ENCODE measurements around the gene C1QTNF1.
"Not testable (repeated sequence)": the region's sequence is repeated elsewhere in the genome, so short reads cannot be mapped to it uniquely, and the experiment has no call there.

Gene C1QTNF1

DNA sequence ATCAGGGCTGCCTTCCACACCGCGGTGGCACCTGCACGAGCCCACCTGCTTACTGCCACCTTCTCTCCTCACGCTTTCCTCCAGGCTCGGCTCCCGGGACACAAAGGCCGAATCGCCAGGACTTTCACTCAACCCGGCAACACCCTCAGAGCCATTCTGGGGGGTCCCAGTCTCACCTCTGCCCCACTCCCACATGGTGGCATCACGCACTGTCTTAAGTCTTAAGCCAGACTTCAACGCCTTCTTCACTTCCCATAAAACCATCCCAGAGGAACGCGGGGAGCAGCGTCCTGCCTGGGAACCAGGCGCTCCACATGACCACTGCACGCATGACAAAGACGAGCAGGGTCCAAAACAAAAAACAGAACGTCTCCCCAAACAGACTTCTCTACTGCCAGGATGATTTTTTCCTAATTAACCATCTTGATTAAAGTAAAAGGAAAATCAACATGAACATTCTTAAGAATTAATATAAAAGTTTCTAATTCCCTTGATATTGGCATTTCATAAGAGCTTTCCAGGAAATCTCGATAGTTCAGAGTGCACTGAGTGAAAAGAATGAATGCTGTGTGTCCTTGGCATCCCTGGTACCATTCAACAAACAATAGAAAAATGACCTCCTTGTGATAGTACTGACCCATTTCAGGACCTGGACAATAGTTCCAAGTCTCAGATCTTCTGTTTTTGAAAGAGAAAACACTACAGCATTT lies 17.0 kb upstream of the C1QTNF1 start:
- no peak for DNase-seq

DNA sequence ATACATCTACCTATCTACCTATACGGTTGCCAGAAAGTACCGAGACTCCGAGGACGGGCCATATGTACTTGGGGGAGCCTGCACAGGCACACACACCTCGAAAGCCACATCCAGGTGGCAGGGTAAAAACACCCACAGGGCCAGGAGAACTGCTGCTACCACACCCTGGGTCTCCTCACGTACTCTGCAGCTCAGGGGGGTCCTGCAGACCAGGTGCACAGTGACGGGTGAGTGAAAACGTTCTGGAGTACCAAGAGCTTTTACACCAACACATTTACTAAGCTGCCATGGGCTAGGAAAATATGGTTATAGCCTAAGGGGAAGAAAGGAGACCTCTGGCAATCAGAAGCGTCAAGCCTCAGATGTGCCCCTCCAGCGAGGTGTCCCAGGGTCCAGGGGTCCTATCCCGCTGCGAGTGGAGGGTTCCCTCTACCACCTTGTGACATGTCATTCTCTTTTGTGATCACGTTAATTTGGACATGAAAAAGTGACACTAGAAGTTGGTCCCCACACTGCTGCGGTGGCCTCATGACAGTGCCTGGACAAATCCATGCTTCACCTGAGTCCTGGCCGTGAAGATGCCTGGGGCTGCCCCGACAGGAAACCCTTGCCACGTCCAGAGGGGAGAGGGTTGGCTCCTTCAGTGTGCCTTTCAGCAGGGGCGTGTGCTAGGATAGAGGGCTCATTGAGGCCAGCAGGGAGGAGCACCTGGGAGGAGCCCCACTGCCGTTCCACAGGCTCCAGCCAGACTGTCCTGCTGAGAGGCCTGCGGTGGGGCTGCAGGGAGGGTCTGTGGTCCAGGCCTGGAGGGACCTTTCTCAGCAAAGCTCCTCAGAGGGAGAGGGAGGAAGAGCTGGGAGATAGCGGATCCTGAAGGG lies 16.2 kb upstream of the C1QTNF1 start:
- no peak for DNase-seq

DNA sequence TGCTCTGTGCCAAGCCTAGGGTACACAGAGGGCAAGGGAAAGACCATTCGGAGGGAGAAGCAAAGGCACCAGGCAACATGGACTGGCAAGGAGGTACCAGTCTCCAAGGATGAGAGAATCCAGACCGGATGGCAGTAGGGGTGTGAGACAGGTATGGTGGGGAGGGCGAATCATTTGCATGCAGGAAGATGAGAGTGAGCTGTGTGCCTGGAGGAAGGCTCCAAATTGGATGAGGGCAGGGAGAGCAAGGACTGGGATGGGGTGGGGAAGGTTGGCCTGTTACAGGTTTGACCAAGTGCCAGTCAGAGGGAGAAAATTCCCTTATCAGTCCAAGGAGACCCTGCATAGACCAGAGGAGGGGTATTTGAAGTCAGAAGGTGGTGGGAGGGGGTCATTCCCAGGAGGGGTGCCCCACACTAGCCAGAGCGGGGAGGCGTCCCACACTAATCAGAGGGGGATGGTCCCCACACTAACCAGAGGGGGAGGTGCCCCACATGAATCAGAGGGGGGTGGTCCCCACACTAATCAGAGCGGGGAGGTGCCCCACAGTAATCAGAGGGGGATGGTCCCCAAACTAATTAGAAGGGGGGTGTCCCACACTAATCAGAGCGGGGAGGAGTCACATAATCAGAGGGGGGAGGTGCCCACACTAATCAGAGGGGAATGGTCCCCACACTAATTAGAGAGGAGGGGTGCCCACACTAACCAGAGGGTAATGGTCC lies 15.1 kb upstream of the C1QTNF1 start:
- no peak for DNase-seq

GRCh38 chr17:79009397-79010303 lies 14.3 kb upstream of the C1QTNF1 start, which contains the start of gene CANT1:
TSS of gene CANT1 (minus strand) at chr17:79009764. CDS start at chr17:78997622, 12,142 bp downstream.
- peak; percentile 87 for DNase-seq

- no peak for DNase-seq
These were observed 13.7 kb upstream of the C1QTNF1 start for GRCh38 chr17:79010304-79010646.

GRCh38 chr17:79011451-79012147 lies 12.4 kb upstream of the C1QTNF1 start:
- DNase-seq, result no peak

DNA sequence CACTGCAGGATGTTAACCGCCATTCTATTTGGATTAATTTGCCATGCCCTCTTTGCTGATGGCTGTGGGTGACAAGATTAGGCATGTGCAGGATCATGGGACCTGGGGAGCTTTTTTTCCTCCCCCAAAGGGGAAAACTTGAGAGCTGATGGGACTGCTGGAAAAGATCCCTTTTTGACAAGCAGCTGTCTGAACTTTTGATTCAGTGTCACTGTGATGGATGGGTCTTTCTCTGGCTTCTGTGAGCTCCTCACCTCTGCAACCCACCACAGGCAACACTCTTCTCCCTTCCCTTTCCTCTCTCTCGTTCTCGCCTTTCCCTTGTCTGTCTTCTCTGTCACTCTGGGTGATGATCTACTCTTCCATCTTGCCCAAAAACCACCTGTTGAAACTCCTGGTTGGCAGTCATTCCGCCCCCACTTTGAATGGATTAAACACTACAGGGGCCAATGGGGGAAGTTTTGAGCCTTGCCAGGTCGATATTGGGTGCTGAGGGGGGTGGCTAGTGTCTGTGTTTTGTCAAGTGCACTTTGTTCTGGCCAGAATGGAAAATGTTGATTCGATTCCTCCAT lies 11.3 kb upstream of the C1QTNF1 start:
- DNase-seq, result no peak

- DNase-seq, result no peak
These were observed 9.7 kb upstream of the C1QTNF1 start for GRCh38 chr17:79014158-79014758.

- DNase-seq, result no peak
These were observed 6.2 kb upstream of the C1QTNF1 start for GRCh38 chr17:79017546-79018369.

DNA sequence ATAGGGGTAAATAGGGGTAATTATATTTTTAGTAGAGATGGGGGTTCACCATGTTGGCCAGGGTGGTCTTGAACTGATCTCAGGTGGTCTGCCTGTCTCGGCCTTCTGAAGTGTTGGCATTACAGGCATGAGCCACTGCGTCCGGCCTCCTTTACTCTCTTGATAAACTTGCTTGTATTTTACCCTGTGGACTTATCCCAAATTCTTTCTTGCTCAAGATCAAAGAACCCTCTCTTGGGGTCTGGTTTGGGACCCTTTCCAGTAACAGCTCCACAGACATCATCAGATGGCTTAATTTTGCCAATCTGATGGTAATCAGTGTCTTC lies 5.6 kb upstream of the C1QTNF1 start:
- no peak for DNase-seq

GRCh38 chr17:79019261-79019631 lies 4.7 kb upstream of the C1QTNF1 start:
- no peak for DNase-seq

- peak; percentile 61 for DNase-seq
These were observed 4.1 kb upstream of the C1QTNF1 start for GRCh38 chr17:79019632-79020584.

DNA sequence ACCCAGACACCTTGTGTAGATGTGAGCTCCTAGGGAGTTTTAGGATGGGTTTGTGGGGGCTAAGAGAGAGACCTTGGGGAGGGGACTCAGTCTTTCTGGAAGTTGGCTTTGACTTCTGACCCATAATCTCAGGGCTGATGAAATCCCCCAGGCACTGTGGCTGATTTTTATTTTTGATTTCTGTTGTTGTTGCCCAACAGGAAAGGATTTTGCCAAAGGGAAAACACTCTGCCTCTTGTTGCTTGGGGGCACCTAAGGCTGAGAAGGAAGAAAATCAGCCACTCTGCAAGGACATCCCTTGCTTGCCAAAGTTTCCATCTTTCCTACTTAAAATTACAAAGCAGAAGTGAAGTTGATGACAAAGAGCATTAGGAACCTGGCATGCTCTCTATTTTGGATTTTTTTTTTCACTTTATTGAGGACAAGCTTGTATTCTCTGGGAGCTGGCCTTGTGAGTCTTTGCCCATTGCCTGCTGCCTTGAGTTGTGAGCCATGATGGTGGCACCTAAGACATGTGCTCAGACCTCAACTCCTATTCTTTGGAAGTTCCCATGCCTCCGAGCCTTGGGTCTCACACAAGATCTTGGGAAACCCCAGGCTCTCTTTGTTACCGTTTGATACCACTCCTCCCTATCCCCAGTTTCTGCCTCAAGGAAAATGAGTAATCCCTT lies 3.2 kb upstream of the C1QTNF1 start:
- DNase-seq, result no peak

- not testable (repeated sequence) for DNase-seq
These were observed 2.0 kb upstream of the C1QTNF1 start for GRCh38 chr17:79021929-79022328.

DNA sequence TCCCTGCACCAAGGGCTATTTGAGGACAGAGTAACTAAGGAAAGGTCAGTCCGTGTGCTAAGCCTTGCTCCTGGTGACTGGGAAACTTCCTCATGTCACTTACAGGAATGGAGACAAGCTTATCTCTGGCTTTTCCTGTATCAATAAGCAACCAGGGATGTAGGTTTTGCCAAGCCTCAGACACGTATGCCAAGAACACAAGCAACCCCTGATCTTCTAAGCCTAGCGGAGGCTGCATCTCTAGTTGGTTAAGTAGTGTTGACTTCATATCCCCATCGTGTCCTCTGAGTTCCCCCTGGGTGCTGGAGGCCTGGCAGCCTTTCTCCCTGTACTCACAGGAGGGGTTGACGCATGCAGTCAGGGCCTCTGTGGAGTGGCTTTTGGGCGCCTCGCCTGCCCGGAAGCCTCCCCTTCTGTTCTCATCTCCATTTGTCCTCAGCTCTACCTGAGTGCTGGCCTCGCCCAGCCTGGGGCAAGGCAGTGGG lies 1.4 kb upstream of the C1QTNF1 start:
- no peak for DNase-seq

- DNase-seq, result no peak
These were observed 726 bp upstream of the C1QTNF1 start for GRCh38 chr17:79023180-79023705.

DNA sequence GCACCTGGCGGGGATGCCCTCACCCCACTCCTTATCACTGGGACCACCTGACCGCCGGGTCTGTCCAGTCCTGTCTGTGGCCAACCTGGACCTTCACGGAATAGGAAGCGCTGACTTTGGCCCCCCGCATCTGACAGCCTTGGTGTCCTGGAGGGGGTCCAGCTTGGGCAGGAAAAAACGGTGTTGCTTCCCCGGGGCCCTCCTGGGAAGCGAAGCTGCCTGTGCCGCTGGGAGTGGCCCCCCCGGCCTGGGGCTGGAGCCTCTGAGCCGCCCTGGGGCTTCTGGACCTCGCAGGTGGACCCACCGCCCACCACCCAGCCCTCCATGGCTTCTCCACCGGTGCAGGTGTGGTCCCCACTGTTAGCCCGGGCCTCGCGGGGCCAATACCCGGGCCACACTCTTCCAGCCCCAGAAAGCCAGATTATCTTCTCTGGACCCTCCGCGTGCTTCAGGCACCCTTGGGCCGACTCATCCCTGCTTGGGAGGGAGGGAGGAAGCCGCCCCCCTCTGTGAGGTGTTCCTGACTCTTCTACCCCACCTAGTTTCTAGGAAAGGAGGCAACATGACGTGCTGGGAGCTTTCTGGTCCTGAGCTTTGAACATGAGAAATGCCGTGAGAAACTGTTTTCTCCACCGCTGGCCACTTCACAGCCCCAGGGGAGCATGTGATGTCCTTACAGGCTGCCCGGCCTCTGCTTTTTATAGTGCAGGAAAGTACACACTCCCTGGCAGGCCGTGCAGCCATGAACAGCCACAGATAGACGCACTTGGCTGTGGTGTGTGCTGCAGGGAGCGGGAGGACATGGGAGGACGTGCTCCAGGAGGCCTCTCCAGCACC lies 1.1 kb downstream of the C1QTNF1 start:
- no peak for DNase-seq
